Esophagus (tissue), 2 donors: ENCODE results near the gene NBEAL2. TPM values are rescaled to one million over a fixed set of nuclear protein-coding genes. Genes with fewer than 3 reads are reported as not detected.

Experiments used
- H3K27ac ChIP-seq, 2 donors: one replicate each; pipeline ENCODE4 v1.5.1; 2013; ENCODE audit warnings: low read depth in 2 of 2, mild to moderate bottlenecking in 2 of 2, inconsistent platforms in 1 of 2, low read length in 1 of 2, moderate library complexity in 1 of 2
- H3K27me3 ChIP-seq, 2 donors: one replicate each; pipeline ENCODE4 v1.6.1; 2013; ENCODE audit warnings: low read length in 2 of 2, control low read depth in 1 of 2, mild to moderate bottlenecking in 1 of 2; ENCODE audit not compliant: insufficient read depth in 2 of 2, control insufficient read depth in 1 of 2
- H3K36me3 ChIP-seq, 2 donors: one replicate each; pipeline ENCODE4 v1.6.1; 2013; ENCODE audit warnings: low read length in 1 of 2; ENCODE audit not compliant: control insufficient read depth in 2 of 2, insufficient read depth in 2 of 2
- H3K4me1 ChIP-seq, 2 donors: one replicate each; pipeline ENCODE4 v1.6.1; 2013; ENCODE audit warnings: low read length in 1 of 2; ENCODE audit not compliant: control insufficient read depth in 2 of 2, insufficient read depth in 2 of 2
- H3K4me3 ChIP-seq, 2 donors: one replicate each; pipeline ENCODE4 v1.5.1; 2013; ENCODE audit warnings: low read length in 2 of 2, mild to moderate bottlenecking in 2 of 2, low read depth in 1 of 2, moderate library complexity in 1 of 2
- H3K9me3 ChIP-seq, 2 donors: one replicate each; pipeline ENCODE4 v1.6.1; 2013; ENCODE audit warnings: mild to moderate bottlenecking in 2 of 2, low read depth in 1 of 2, low read length in 1 of 2, moderate library complexity in 1 of 2; ENCODE audit not compliant: control insufficient read depth in 2 of 2, insufficient read depth in 1 of 2
- WGBS, 2 donors: extraction: QIAGEN DNeasy Blood & Tissue Kit; methylation state at CpG; one replicate each; pipeline ENCODE4 v1.1.7; 2013; 5-methylcytosine and 5-hydroxymethylcytosine counted together
- polyA plus RNA-seq, 2 donors: library from polyadenylated mRNA; stranded (reverse); fragments of 200-250 nt; gene quantifications; one replicate each; pipeline ENCODE4 v1.2.3, GENCODE V29; 2013
- donor health status: healthy with polysubstance abuse.
- donor health status: Bipolar disorder and iron deficiency.

NBEAL2 gene
- polyA plus RNA-seq, 2 donors = 173 to 211 TPM

GRCh38 chr3:46997453-46998091 lies 18.1 kb downstream of the NBEAL2 start:
- Histone ChIP-seq H3K9me3 (no peaks in the 10 kb centered on the region), H3K27ac (peak overlapping the region in 1 of 2 donors; percentile 11), H3K27me3 (no peaks in the 10 kb centered on the region), H3K4me3 (no peak overlapping the region), H3K36me3 (peaks cover 28 to 84% of the 10 kb centered on the region in 2 donors), H3K4me1 (peaks cover 0 to 16% of the 10 kb centered on the region in 2 donors)
- WGBS, 2 donors = 80 to 81% methylated on average over 13 of the region's 13 CpGs

GRCh38 chr3:46998121-46998851 lies 18.8 kb downstream of the NBEAL2 start:
- Histone ChIP-seq H3K4me1 (peaks cover 0 to 16% of the 10 kb centered on the region in 2 donors), H3K27ac (peak overlapping the region in 1 of 2 donors; percentile 11), H3K36me3 (peaks cover 33 to 86% of the 10 kb centered on the region in 2 donors), H3K4me3 (no peak overlapping the region), H3K9me3 (no peaks in the 10 kb centered on the region), H3K27me3 (no peaks in the 10 kb centered on the region)
- WGBS, 2 donors = 59 to 61% methylated on average over 24 to 27 of the region's 27 CpGs

GRCh38 chr3:46998852-46999515 lies 19.5 kb downstream of the NBEAL2 start:
- H3K27ac ChIP-seq = no peak overlapping the region
- H3K9me3 ChIP-seq = no peaks in the 10 kb centered on the region
- H3K4me1 ChIP-seq = peaks cover 0 to 16% of the 10 kb centered on the region in 2 donors
- H3K4me3 ChIP-seq = no peak overlapping the region
- WGBS, 2 donors = 85 to 88% methylated on average over 22 of the region's 22 CpGs
- H3K36me3 ChIP-seq = peaks cover 33 to 86% of the 10 kb centered on the region in 2 donors
- no peaks in the 10 kb centered on the region for H3K27me3 ChIP-seq

GRCh38 chr3:46999516-47000197 lies 20.2 kb downstream of the NBEAL2 start:
- Histone ChIP-seq H3K4me3 (no peak overlapping the region), H3K27ac (no peak overlapping the region), H3K4me1 (peaks cover 0 to 16% of the 10 kb centered on the region in 2 donors), H3K9me3 (no peaks in the 10 kb centered on the region), H3K36me3 (peaks cover 33 to 87% of the 10 kb centered on the region in 2 donors), H3K27me3 (no peaks in the 10 kb centered on the region)
- 92 to 94% methylated on average over 14 of the region's 14 CpGs for WGBS, 2 donors

GRCh38 chr3:47000198-47000815 lies 20.8 kb downstream of the NBEAL2 start:
- H3K4me1 ChIP-seq = peaks cover 0 to 16% of the 10 kb centered on the region in 2 donors
- 97% methylated on average over 9 to 10 of the region's 10 CpGs for WGBS, 2 donors
- H3K4me3 ChIP-seq = no peak overlapping the region
- peaks cover 31 to 87% of the 10 kb centered on the region in 2 donors for H3K36me3 ChIP-seq
- H3K9me3 ChIP-seq = no peaks in the 10 kb centered on the region
- H3K27ac ChIP-seq = no peak overlapping the region
- H3K27me3 ChIP-seq = no peaks in the 10 kb centered on the region

- H3K27ac ChIP-seq = no peak overlapping the region
- 87 to 89% methylated on average over 25 of the region's 25 CpGs for WGBS, 2 donors
- peaks cover 0 to 16% of the 10 kb centered on the region in 2 donors for H3K4me1 ChIP-seq
- no peaks in the 10 kb centered on the region for H3K9me3 ChIP-seq
- H3K4me3 ChIP-seq = no peak overlapping the region
- H3K27me3 ChIP-seq = no peaks in the 10 kb centered on the region
- H3K36me3 ChIP-seq = peaks cover 30 to 88% of the 10 kb centered on the region in 2 donors
Observed at GRCh38 chr3:47000922-47001730, 21.7 kb downstream of the NBEAL2 start.

GRCh38 chr3:47001731-47002170 lies 22.3 kb downstream of the NBEAL2 start:
- no peak overlapping the region for H3K27ac ChIP-seq
- 90 to 93% methylated on average over 16 of the region's 16 CpGs for WGBS, 2 donors

GRCh38 chr3:47002171-47003055 lies 22.9 kb downstream of the NBEAL2 start:
- Histone ChIP-seq H3K9me3 (no peaks in the 10 kb centered on the region), H3K27me3 (no peaks in the 10 kb centered on the region), H3K4me1 (peaks cover 0 to 11% of the 10 kb centered on the region in 2 donors), H3K36me3 (peaks cover 30 to 90% of the 10 kb centered on the region in 2 donors), H3K4me3 (no peak overlapping the region), H3K27ac (no peak overlapping the region)
- 74 to 81% methylated on average over 33 to 35 of the region's 35 CpGs for WGBS, 2 donors

More at GRCh38 chr3:47001731-47002170, 22.3 kb downstream of the NBEAL2 start:
- no peak overlapping the region for H3K4me3 ChIP-seq
- H3K4me1 ChIP-seq = peaks cover 0 to 15% of the 10 kb centered on the region in 2 donors
- no peaks in the 10 kb centered on the region for H3K27me3 ChIP-seq
- peaks cover 30 to 89% of the 10 kb centered on the region in 2 donors for H3K36me3 ChIP-seq
- no peaks in the 10 kb centered on the region for H3K9me3 ChIP-seq
